H54 (cell line): ENCODE data around the gene FBXW12.

Source experiments
- DNase-seq: peaks from one replicate; pipeline ENCODE4 v3.0.0; 2011; ENCODE audit warnings: low spot score, mixed read lengths; ENCODE audit not compliant: insufficient read length
- FAIRE-seq: peaks from 3 replicates; lab custom pipeline; 2011; peaks lifted over from hg19 to GRCh38; lab: Jason Lieb, UNC
- POLR2A ChIP-seq: IDR thresholded peaks from 2 replicates; pipeline ENCODE4 v1.6.1; 2011; ENCODE audit warnings: low read depth, mild to moderate bottlenecking, low read length

The FBXW12 gene

DNA sequence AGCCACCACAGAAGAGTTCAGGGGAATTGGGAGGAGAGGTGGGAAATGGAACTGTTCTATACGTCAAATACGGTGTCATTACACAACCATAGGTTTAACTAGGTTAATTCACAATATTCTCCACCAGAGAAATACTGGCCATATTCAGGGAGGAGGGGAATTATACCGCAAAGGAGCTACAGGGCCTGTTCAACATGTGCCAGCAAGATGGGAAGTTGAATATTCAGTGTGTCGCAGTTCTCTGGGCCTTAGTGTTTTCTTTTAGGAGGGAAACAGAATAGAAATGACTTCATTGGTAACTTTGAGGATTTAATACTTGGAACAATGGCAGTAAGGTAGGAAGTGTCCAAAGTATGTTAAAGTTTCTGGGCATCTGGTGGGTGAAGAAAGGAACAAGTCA lies 18.0 kb upstream of the FBXW12 start:
- FAIRE-seq (no peak), DNase-seq (no peak)
- no peak for TF ChIP-seq POLR2A

DNA sequence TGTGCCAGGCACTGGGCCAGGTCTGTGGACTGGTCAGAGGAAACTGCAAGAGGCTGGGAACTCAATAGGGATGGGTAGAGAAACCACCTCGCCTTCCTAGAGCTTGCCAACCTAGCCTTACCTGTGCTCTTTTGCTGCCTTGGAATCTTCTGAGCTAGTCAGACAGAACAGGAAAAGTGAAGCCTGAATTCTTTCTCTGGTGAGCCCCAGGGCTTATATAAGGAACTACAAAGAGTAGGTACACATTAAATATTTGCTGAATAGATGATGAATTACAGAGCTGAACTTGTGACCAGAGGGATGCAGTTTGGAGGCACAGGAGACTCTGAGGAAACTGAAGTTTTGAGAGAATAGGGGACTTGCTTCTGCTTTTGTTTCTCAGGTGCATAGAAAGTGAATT lies 15.6 kb upstream of the FBXW12 start:
- FAIRE-seq, result no peak
- no peak for TF ChIP-seq POLR2A

DNA sequence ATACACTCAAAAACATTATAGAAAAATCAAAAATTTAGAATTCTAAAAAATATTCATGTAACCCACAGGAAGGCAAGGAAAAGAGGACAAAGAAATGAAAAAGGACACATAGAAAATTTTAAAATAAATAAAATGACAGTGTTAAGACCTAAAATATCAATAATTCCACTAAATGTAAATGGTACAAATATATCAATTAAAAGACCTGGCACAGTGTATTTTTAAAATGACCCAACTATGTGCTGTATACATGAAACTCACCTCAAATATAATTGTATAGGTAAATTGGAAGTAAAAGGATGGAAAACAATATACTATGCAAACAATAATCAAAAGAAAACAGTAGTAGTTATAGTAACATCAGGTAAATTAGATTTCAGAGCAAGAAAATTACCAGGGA lies 10.1 kb upstream of the FBXW12 start:
- FAIRE-seq, result no peak
- DNase-seq, result no peak
- no peak for TF ChIP-seq POLR2A

More for the DNA sequence above, 15.6 kb upstream of the FBXW12 start:
- DNase-seq, result no peak

- FAIRE-seq, result no peak
- no peak for TF ChIP-seq POLR2A
- DNase-seq, result no peak
Observed at GRCh38 chr3:48364840-48365239, 7.2 kb upstream of the FBXW12 start.

DNA sequence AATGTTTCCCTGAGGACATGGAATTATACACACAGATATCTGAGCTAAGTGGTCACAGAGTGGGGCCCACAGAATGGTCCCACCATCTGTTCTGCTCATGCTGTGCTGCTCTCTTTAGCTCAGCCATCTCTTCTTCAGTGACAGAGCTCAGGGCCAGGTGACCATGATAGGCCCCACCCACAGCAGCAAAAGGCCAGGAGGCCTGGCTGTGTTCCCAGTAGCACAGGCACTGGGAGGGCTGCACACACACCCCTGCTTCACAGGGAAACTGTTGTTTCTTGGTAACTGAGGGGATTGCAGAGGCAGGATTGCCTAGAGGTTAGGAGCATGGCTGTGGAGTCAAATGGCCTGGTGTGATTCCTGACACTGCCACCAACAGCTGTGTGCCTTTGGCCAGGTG lies 4.8 kb upstream of the FBXW12 start:
- DNase-seq (no peak), FAIRE-seq (no peak)
- TF ChIP-seq POLR2A, result no peak

DNA sequence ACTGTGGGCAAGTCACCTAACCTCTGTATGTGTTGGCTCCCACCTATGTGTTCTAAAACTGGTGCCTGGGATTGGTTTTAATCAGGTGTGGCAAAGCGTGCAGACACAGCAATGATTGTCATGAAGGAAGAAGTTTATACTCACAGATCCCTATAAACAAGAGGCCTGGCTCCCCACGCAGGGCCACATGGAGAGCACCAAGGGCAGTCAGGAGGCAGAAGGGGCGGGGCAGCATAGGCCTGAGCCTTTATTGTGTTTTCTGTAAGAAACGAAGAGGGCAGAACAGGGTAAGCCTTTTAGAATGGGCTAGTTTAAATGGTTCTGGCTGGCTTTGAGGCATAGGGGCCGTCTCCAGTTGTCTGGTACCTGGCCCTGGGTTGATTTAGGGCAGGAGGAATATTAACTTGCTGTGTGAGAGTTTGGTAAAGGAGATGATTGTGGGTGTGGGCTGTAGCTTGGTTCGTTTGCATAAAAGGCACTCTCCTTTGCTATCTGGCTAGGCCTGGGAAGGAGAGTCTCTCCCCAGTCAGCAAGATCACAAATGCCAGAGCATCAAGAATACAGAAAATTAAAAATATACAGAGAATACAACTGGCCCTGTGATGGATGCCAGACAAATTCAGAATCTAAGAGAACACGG lies 2.2 kb upstream of the FBXW12 start:
- DNase-seq, result no peak
- no peak for FAIRE-seq
- no peak for TF ChIP-seq POLR2A

DNA sequence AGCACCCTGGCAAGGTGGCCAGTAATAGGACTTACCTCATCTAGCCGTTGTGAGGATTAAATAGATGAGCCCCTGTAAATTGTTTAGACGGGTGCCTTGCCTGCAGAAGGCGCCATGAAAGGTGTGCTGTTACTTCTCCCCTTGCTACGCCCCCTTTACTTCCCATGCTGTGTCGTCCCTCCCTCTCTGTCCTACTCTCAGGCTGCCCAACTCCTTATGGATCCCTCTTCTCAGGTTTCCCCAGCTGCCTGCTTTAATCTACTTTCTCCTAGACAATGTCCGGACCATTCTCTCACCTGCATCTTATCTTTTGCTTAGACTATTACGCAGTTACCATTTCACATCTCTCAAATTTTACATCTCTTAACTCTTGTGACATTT lies 1.7 kb upstream of the FBXW12 start:
- TF ChIP-seq POLR2A, result no peak
- FAIRE-seq (no peak), DNase-seq (no peak)

DNA sequence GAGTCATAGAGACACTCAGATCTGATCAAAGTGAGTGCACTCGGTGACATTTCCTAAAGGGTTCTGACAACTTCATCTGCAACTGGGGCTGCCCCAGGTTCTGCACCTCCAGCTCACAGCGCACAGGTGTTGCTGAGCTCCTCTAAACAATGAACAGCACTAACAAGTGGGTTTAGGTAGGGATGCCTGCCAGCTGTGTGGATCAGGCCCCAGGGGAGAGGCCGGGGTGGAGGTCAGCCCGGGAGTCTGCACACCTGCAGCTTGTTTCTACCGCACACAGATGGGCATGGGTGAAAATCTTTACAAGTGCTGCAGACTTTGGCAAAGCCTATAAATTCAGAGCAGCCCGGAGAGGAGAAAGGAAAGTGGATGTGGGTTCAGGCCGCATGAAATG lies 355 bp downstream of the FBXW12 start:
- FAIRE-seq (no peak), DNase-seq (no peak)

DNA sequence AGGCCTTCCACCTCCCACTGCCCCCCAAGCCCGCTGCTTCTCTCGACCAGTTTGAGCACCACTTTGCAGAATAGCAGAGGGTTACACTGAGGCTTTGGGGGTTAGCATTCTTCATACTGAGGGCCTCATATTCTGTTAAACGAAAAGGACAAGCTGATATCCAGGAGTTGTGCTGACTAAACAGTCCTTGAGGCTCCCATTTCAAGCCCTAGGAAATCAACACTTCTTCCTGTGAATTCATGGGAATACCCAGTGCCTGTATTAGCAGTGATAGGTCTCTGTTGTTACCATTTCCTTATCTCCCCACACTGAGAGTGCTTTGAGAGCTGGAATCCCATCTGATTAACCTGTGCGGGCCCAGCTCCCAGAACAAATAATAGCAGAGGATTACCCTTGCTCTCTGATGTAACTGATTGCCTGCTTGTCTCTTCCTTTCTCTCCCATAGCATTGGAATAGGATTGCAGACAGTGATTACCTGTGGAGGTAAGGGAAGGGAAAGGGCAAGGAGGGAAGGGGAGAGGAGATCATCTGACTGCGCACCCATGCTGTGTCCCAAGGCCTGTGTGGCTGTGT lies 930 bp downstream of the FBXW12 start:
- no peak for TF ChIP-seq POLR2A
- no peak for DNase-seq
- no peak for FAIRE-seq

More for the DNA sequence above, 355 bp downstream of the FBXW12 start:
- TF ChIP-seq POLR2A, result no peak

- no peak for TF ChIP-seq POLR2A
- no peak for FAIRE-seq
- no peak for DNase-seq
Observed at GRCh38 chr3:48387634-48388033, 15.6 kb downstream of the FBXW12 start.

GRCh38 chr3:48388966-48389365 lies 16.9 kb downstream of the FBXW12 start:
- no peak for TF ChIP-seq POLR2A
- FAIRE-seq, result no peak
- DNase-seq, result no peak

DNA sequence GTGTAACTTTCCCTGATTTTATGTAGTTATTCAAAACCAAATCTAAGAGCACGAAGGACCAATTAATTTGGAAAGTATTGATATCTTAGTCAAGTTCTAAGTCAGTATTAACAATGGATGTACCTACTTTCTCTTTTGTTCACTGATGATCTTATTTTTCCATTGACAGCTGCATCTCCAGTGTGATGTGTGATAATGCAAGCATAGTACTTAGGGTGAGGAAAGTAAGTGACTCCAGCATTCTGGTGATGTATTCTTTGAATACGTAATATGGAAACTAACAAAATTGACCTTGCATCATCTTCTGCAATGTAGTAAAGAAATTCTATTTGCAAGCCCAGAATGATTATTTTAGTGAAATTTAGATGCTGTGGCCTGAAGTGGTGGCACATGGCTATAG lies 22.4 kb downstream of the FBXW12 start:
- no peak for DNase-seq
- FAIRE-seq, result no peak

DNA sequence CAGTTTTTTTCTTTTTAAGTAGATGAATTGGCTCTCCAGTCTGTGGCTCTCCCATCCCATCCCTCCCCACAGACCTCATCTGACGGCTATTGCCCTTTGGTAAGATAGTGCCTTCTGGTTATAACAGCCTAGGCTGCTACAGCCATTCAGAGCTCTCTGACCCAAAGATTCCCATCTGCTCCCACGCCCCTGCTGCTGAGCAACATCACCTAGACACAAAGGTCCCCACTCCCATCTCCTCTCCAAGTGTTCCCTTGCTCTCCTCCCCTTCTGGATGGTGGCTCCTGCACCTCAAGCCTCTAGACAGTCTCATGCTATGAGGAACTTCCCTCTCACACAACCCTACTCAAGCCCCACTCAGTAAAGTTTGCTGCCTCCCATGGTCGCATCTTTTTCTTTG lies 23.7 kb downstream of the FBXW12 start:
- no peak for TF ChIP-seq POLR2A
- no peak for DNase-seq
- no peak for FAIRE-seq

More for the DNA sequence above, 22.4 kb downstream of the FBXW12 start:
- no peak for TF ChIP-seq POLR2A

DNA sequence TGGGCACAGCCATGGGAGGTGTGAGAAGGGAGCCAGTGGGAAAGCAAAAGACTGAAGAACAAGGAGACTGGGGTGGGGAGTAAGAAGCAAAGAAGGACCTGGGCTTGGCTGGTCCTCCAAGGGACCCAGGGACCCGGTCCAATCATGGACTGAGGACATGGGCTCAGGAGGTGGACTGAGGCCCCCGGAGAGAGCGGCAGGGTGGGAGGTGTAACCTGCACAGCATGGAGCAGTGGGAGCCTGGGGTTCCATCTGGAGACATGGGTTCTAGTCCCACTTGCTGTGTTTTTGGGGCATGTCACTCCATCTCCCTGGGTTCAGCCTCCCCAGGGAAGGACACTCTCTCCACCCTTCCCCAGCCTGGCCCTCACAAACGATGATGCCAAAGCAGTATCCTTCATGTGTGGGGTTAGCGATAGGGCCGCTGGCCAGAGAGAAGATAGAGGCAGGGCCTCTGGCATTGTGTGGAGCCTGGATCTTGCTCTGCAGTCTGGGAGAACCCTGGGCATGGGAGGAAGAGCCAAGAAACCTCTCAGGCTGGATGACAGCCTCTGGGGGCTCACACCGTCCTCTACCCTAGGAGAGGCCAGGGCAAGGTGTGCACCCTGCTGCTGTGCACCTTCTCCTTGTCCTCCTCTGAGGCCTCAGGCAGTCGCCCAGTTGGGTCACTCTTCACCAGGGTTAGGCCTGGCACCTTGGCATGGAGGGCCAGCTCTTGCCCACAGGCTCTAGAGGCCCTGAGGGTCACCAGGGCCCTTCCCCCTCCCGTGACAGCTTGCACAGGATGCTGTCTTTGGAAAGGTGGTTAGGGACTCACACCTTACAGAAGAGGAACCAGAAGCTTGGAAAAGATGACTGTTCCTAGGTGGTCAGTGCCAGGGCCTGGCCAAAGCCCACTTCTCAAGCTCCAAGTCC lies 26.0 kb downstream of the FBXW12 start:
- no peak for TF ChIP-seq POLR2A
- no peak for DNase-seq
- no peak for FAIRE-seq

DNA sequence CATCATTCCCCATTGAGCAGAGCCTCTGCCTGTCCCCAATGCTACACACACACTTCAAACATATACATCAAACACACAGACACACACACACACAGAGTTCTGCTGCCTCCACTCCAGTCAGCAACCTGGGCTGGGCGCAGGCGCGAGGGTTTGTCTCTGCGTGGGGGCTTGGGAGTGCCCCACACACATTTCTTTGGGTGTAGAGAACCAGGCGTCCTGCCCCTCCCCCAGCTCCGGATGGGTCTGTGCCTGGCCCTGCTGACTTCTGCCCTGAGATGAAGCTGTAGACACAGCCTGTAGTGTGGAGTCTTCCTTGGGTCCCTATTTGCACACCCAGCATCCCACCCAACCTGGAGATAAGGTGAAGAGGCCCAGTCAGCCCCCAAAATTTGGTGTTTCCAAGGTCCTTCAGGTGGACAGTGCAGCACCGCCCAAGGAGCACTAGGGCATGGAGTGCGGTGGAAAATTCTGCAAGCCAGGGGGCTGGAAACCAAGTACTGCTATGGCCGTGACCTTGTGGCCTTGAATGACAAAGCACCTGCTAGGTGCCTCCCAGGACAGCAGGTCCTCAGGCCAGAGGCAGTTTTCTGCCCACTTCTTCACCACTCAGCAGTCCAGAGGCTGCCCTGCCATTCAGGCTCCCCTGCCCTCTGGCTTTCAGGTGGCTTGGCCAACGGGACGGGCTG lies 26.8 kb downstream of the FBXW12 start:
- no peak for TF ChIP-seq POLR2A
- FAIRE-seq (no peak), DNase-seq (no peak)
